ENCODE results near the gene GAL3ST3.
"Not testable (repeated sequence)": the region's sequence is repeated elsewhere in the genome, so short reads cannot be mapped to it uniquely, and the experiment has no call there.

GAL3ST3 gene

GRCh38 chr11:66080055-66080817 is 31.3 kb upstream of the GAL3ST3 start:
- Histone ChIP-seq H3K27ac (ENCODE audit: low read length) (peak overlapping the region; percentile 41), H3K4me3 (ENCODE audit: low read length in 2 of 2) (peak overlapping the region in 1 of 2 donors; percentile 15), H3K4me1 (ENCODE audit: control insufficient read depth, insufficient read depth, low read length) (peaks cover 21% of the 10 kb centered on the region), H3K9ac (ENCODE audit: low read length in 2 of 2) (peak overlapping the region in 1 of 2 donors; percentile 29), H3K9me3 (ENCODE audit: control insufficient read depth in 2 of 2, low read length in 2 of 2) (no peaks in the 10 kb centered on the region), H3K36me3 (ENCODE audit: control insufficient read depth in 2 of 2, insufficient read depth in 2 of 2, low read length in 2 of 2) (peaks cover 0 to 2% of the 10 kb centered on the region in 2 donors), H3K27me3 (ENCODE audit: control insufficient read depth in 1 of 2, insufficient read depth in 2 of 2, low read length in 2 of 2) (no peaks in the 10 kb centered on the region)

GRCh38 chr11:66078949-66079348 is 30.0 kb upstream of the GAL3ST3 start:
- not testable (repeated sequence) for H3K27me3 ChIP-seq (ENCODE audit: control insufficient read depth in 1 of 2, insufficient read depth in 2 of 2, low read length in 2 of 2); H3K4me3 ChIP-seq (ENCODE audit: low read length in 2 of 2); H3K9ac ChIP-seq (ENCODE audit: low read length in 2 of 2); H3K9me3 ChIP-seq (ENCODE audit: control insufficient read depth in 2 of 2, low read length in 2 of 2); H3K27ac ChIP-seq (ENCODE audit: low read length); H3K36me3 ChIP-seq (ENCODE audit: control insufficient read depth in 2 of 2, insufficient read depth in 2 of 2, low read length in 2 of 2)
- H3K4me1 ChIP-seq (ENCODE audit: control insufficient read depth, insufficient read depth, low read length) = peaks cover 20% of the 10 kb centered on the region

GRCh38 chr11:66077927-66078326 is 29.0 kb upstream of the GAL3ST3 start:
- H3K4me3 ChIP-seq (ENCODE audit: low read length in 2 of 2) = no peak overlapping the region
- no peak overlapping the region for H3K27ac ChIP-seq (ENCODE audit: low read length)
- no peaks in the 10 kb centered on the region for H3K27me3 ChIP-seq (ENCODE audit: control insufficient read depth in 1 of 2, insufficient read depth in 2 of 2, low read length in 2 of 2)
- peaks cover 13% of the 10 kb centered on the region for H3K4me1 ChIP-seq (ENCODE audit: control insufficient read depth, insufficient read depth, low read length)
- no peak overlapping the region for H3K9ac ChIP-seq (ENCODE audit: low read length in 2 of 2)
- peaks cover 0 to 2% of the 10 kb centered on the region in 2 donors for H3K36me3 ChIP-seq (ENCODE audit: control insufficient read depth in 2 of 2, insufficient read depth in 2 of 2, low read length in 2 of 2)
- H3K9me3 ChIP-seq (ENCODE audit: control insufficient read depth in 2 of 2, low read length in 2 of 2) = no peaks in the 10 kb centered on the region

GRCh38 chr11:66076561-66076960 is 27.6 kb upstream of the GAL3ST3 start:
- Histone ChIP-seq H3K9ac (ENCODE audit: low read length in 2 of 2) (no peak overlapping the region), H3K4me1 (ENCODE audit: control insufficient read depth, insufficient read depth, low read length) (peaks cover 15% of the 10 kb centered on the region), H3K36me3 (ENCODE audit: control insufficient read depth in 2 of 2, insufficient read depth in 2 of 2, low read length in 2 of 2) (peaks cover 0 to 5% of the 10 kb centered on the region in 2 donors), H3K27ac (ENCODE audit: low read length) (no peak overlapping the region), H3K27me3 (ENCODE audit: control insufficient read depth in 1 of 2, insufficient read depth in 2 of 2, low read length in 2 of 2) (no peaks in the 10 kb centered on the region), H3K4me3 (ENCODE audit: low read length in 2 of 2) (no peak overlapping the region), H3K9me3 (ENCODE audit: control insufficient read depth in 2 of 2, low read length in 2 of 2) (no peaks in the 10 kb centered on the region)

- Histone ChIP-seq H3K9ac (ENCODE audit: low read length in 2 of 2) (no peak overlapping the region), H3K36me3 (ENCODE audit: control insufficient read depth in 2 of 2, insufficient read depth in 2 of 2, low read length in 2 of 2) (peaks cover 0 to 5% of the 10 kb centered on the region in 2 donors), H3K27ac (ENCODE audit: low read length) (no peak overlapping the region), H3K9me3 (ENCODE audit: control insufficient read depth in 2 of 2, low read length in 2 of 2) (no peaks in the 10 kb centered on the region), H3K4me1 (ENCODE audit: control insufficient read depth, insufficient read depth, low read length) (peaks cover 10% of the 10 kb centered on the region), H3K4me3 (ENCODE audit: low read length in 2 of 2) (no peak overlapping the region), H3K27me3 (ENCODE audit: control insufficient read depth in 1 of 2, insufficient read depth in 2 of 2, low read length in 2 of 2) (no peaks in the 10 kb centered on the region)
Observed at GRCh38 chr11:66075273-66075672, 26.3 kb upstream of the GAL3ST3 start.

- Histone ChIP-seq H3K4me3 (ENCODE audit: low read length in 2 of 2) (no peak overlapping the region), H3K27me3 (ENCODE audit: control insufficient read depth in 1 of 2, insufficient read depth in 2 of 2, low read length in 2 of 2) (no peaks in the 10 kb centered on the region), H3K36me3 (ENCODE audit: control insufficient read depth in 2 of 2, insufficient read depth in 2 of 2, low read length in 2 of 2) (peaks cover 0 to 7% of the 10 kb centered on the region in 2 donors), H3K9me3 (ENCODE audit: control insufficient read depth in 2 of 2, low read length in 2 of 2) (no peaks in the 10 kb centered on the region), H3K9ac (ENCODE audit: low read length in 2 of 2) (no peak overlapping the region), H3K4me1 (ENCODE audit: control insufficient read depth, insufficient read depth, low read length) (peaks cover 18% of the 10 kb centered on the region), H3K27ac (ENCODE audit: low read length) (no peak overlapping the region)
Observed at GRCh38 chr11:66073669-66074068, 24.7 kb upstream of the GAL3ST3 start.

- H3K36me3 ChIP-seq (ENCODE audit: control insufficient read depth in 2 of 2, insufficient read depth in 2 of 2, low read length in 2 of 2) = peaks cover 6 to 14% of the 10 kb centered on the region in 2 donors
- no peak overlapping the region for H3K9ac ChIP-seq (ENCODE audit: low read length in 2 of 2)
- H3K4me3 ChIP-seq (ENCODE audit: low read length in 2 of 2) = no peak overlapping the region
- no peaks in the 10 kb centered on the region for H3K27me3 ChIP-seq (ENCODE audit: control insufficient read depth in 1 of 2, insufficient read depth in 2 of 2, low read length in 2 of 2)
- H3K27ac ChIP-seq (ENCODE audit: low read length) = no peak overlapping the region
- H3K4me1 ChIP-seq (ENCODE audit: control insufficient read depth, insufficient read depth, low read length) = peaks cover 27% of the 10 kb centered on the region
- no peaks in the 10 kb centered on the region for H3K9me3 ChIP-seq (ENCODE audit: control insufficient read depth in 2 of 2, low read length in 2 of 2)
Observed at GRCh38 chr11:66072518-66072917, 23.6 kb upstream of the GAL3ST3 start.

GRCh38 chr11:66072081-66072480 is 23.1 kb upstream of the GAL3ST3 start:
- Histone ChIP-seq H3K9me3 (ENCODE audit: control insufficient read depth in 2 of 2, low read length in 2 of 2) (no peaks in the 10 kb centered on the region), H3K4me1 (ENCODE audit: control insufficient read depth, insufficient read depth, low read length) (peaks cover 27% of the 10 kb centered on the region), H3K27ac (ENCODE audit: low read length) (no peak overlapping the region), H3K4me3 (ENCODE audit: low read length in 2 of 2) (no peak overlapping the region), H3K27me3 (ENCODE audit: control insufficient read depth in 1 of 2, insufficient read depth in 2 of 2, low read length in 2 of 2) (no peaks in the 10 kb centered on the region), H3K36me3 (ENCODE audit: control insufficient read depth in 2 of 2, insufficient read depth in 2 of 2, low read length in 2 of 2) (peaks cover 10 to 19% of the 10 kb centered on the region in 2 donors), H3K9ac (ENCODE audit: low read length in 2 of 2) (no peak overlapping the region)

- peaks cover 17 to 24% of the 10 kb centered on the region in 2 donors for H3K36me3 ChIP-seq (ENCODE audit: control insufficient read depth in 2 of 2, insufficient read depth in 2 of 2, low read length in 2 of 2)
- peak overlapping the region; percentile 63 to 81 for H3K4me3 ChIP-seq (ENCODE audit: low read length in 2 of 2)
- H3K27me3 ChIP-seq (ENCODE audit: control insufficient read depth in 1 of 2, insufficient read depth in 2 of 2, low read length in 2 of 2) = no peaks in the 10 kb centered on the region
- peak overlapping the region; percentile 58 to 71 for H3K9ac ChIP-seq (ENCODE audit: low read length in 2 of 2)
- H3K4me1 ChIP-seq (ENCODE audit: control insufficient read depth, insufficient read depth, low read length) = peaks cover 27% of the 10 kb centered on the region
- peak overlapping the region; percentile 66 for H3K27ac ChIP-seq (ENCODE audit: low read length)
- no peaks in the 10 kb centered on the region for H3K9me3 ChIP-seq (ENCODE audit: control insufficient read depth in 2 of 2, low read length in 2 of 2)
Observed at GRCh38 chr11:66071381-66071801, 22.4 kb upstream of the GAL3ST3 start.

GRCh38 chr11:66070604-66071380 is 21.8 kb upstream of the GAL3ST3 start:
- H3K36me3 ChIP-seq (ENCODE audit: control insufficient read depth in 2 of 2, insufficient read depth in 2 of 2, low read length in 2 of 2) = peaks cover 21 to 24% of the 10 kb centered on the region in 2 donors
- peak overlapping the region; percentile 63 to 81 for H3K4me3 ChIP-seq (ENCODE audit: low read length in 2 of 2)
- H3K27me3 ChIP-seq (ENCODE audit: control insufficient read depth in 1 of 2, insufficient read depth in 2 of 2, low read length in 2 of 2) = no peaks in the 10 kb centered on the region
- H3K9me3 ChIP-seq (ENCODE audit: control insufficient read depth in 2 of 2, low read length in 2 of 2) = no peaks in the 10 kb centered on the region
- peaks cover 27% of the 10 kb centered on the region for H3K4me1 ChIP-seq (ENCODE audit: control insufficient read depth, insufficient read depth, low read length)
- peak overlapping the region; percentile 58 to 71 for H3K9ac ChIP-seq (ENCODE audit: low read length in 2 of 2)
- peak overlapping the region; percentile 66 for H3K27ac ChIP-seq (ENCODE audit: low read length)

Measured in stomach smooth muscle (tissue), 2 donors.